Neural progenitor cell (in vitro differentiated cells): ENCODE measurements around the gene TP53I3. TPM values are rescaled to one million over a fixed set of nuclear protein-coding genes. Genes with fewer than 3 reads are reported as not detected.

Experiments used
- DNase-seq: peaks from one replicate; pipeline ENCODE4 v3.0.0-alpha.2; 2016; ENCODE audit warnings: low spot score
- H2AFZ ChIP-seq: fragments of 200-600 bp; sonication (generic); replicated peaks from 2 replicates; pipeline ENCODE4 v1.6.1; 2016; ENCODE audit warnings: antibody characterized with exemption
- H3F3A ChIP-seq: fragments of 200-600 bp; sonication (generic); 2 replicates; pipeline ENCODE4 v1.6.1; 2016; ENCODE audit warnings: antibody characterized with exemption, low read depth
- H3K27ac ChIP-seq: fragments of 200-600 bp; sonication (generic); 2 replicates; pipeline ENCODE4 v1.5.1; 2016; ENCODE audit warnings: mild to moderate bottlenecking
- H3K27me3 ChIP-seq: fragments of 200-600 bp; sonication (generic); 2 replicates; pipeline ENCODE4 v1.6.1; 2016; ENCODE audit warnings: mild to moderate bottlenecking, moderate library complexity
- H3K36me3 ChIP-seq: fragments of 200-600 bp; sonication (generic); 2 replicates; pipeline ENCODE4 v1.5.1; 2016
- H3K4me1 ChIP-seq: fragments of 200-600 bp; sonication (generic); 2 replicates; pipeline ENCODE4 v1.6.1; 2016; ENCODE audit warnings: mixed run types
- H3K4me2 ChIP-seq: fragments of 200-600 bp; sonication (generic); 2 replicates; pipeline ENCODE4 v1.6.1; 2016
- H3K4me3 ChIP-seq: fragments of 200-600 bp; sonication (generic); 2 replicates; pipeline ENCODE4 v1.5.1; 2016
- H3K79me2 ChIP-seq: fragments of 200-600 bp; sonication (generic); 2 replicates; pipeline ENCODE4 v1.6.1; 2016; ENCODE audit warnings: low read depth
- H3K9ac ChIP-seq: fragments of 200-600 bp; sonication (generic); 2 replicates; pipeline ENCODE4 v1.6.1; 2016
- H3K9me3 ChIP-seq: fragments of 200-600 bp; sonication (generic); 2 replicates; pipeline ENCODE4 v1.5.1; 2016; ENCODE audit warnings: low read depth
- H4K20me1 ChIP-seq: fragments of 200-600 bp; sonication (generic); 2 replicates; pipeline ENCODE4 v1.6.1; 2016; ENCODE audit warnings: low read depth
- H3K27ac Mint-ChIP-seq: 3 replicates; pipeline ENCODE4 v1.8.0; 2021; ENCODE audit warnings: mixed read lengths
- H3K27me3 Mint-ChIP-seq: 2 replicates; pipeline ENCODE4 v1.8.0; 2022; ENCODE audit warnings: low read depth, mild to moderate bottlenecking, inconsistent platforms, moderate library complexity, mixed read lengths; ENCODE audit not compliant: insufficient read depth
- H3K36me3 Mint-ChIP-seq: 3 replicates; pipeline ENCODE4 v1.8.0; 2021; ENCODE audit warnings: mixed read lengths
- H3K4me1 Mint-ChIP-seq: 3 replicates; pipeline ENCODE4 v1.8.0; 2021; ENCODE audit warnings: mixed read lengths
- H3K4me3 Mint-ChIP-seq: 3 replicates; pipeline ENCODE4 v1.8.0; 2021; ENCODE audit warnings: mild to moderate bottlenecking, moderate library complexity, mixed read lengths
- H3K9me3 Mint-ChIP-seq: 3 replicates; pipeline ENCODE4 v1.8.0; 2020; ENCODE audit warnings: mixed read lengths
- CTCF ChIP-seq: fragments of 200-600 bp; sonication (generic); IDR thresholded peaks from 2 replicates; pipeline ENCODE4 v1.5.1; 2017; ENCODE audit warnings: antibody characterized with exemption, mild to moderate bottlenecking
- EZH2 ChIP-seq: fragments of 200-600 bp; sonication (generic); IDR thresholded peaks from 2 replicates; pipeline ENCODE4 v1.6.1; 2017; ENCODE audit warnings: antibody characterized with exemption, mild to moderate bottlenecking, moderate library complexity
- EZH2phosphoT487 ChIP-seq: fragments of 200-600 bp; sonication (generic); IDR thresholded peaks from 2 replicates; pipeline ENCODE4 v1.6.1; 2017; ENCODE audit warnings: antibody characterized with exemption
- total RNA-seq: library from RNA; depleted of rRNA; stranded (reverse); fragments of >200 nt; gene quantifications from 2 replicates; pipeline ENCODE4 v1.2.3, GENCODE V29; 2015; ENCODE audit warnings: low replicate concordance

TP53I3 gene
- total RNA-seq, 1 donor from 2014 or later = 25.8 TPM

- TF ChIP-seq CTCF (no peak), EZH2phosphoT487 (no peak)
- peaks cover 25% of the 10 kb centered on the region for H3K4me1 ChIP-seq
- peaks cover 4% of the 10 kb centered on the region for H3K79me2 ChIP-seq
- Mint-ChIP-seq H3K9me3 (peaks cover 3% of the 10 kb centered on the region), H3K4me3 (peak overlapping the region; percentile 88), H3K4me1 (peaks cover 21% of the 10 kb centered on the region), H3K36me3 (no peaks in the 10 kb centered on the region), H3K27me3 (peaks cover 5% of the 10 kb centered on the region), H3K27ac (peak overlapping the region; percentile 46)
- peak overlapping the region; percentile 50 for H3K9ac ChIP-seq
- peak overlapping the region; percentile 65 for H3K4me3 ChIP-seq
- no peaks in the 10 kb centered on the region for H3K36me3 ChIP-seq
- H3F3A ChIP-seq = peaks cover 18% of the 10 kb centered on the region
- H2AFZ ChIP-seq = peak overlapping the region; percentile 80
- no peak for DNase-seq
- H3K9me3 ChIP-seq = no peaks in the 10 kb centered on the region
- no peaks in the 10 kb centered on the region for H4K20me1 ChIP-seq
- H3K27ac ChIP-seq = no peak overlapping the region
- no peaks in the 10 kb centered on the region for H3K27me3 ChIP-seq
- peak overlapping the region; percentile 83 for H3K4me2 ChIP-seq
These were observed 39.4 kb upstream of the TP53I3 start for GRCh38 chr2:24123922-24124580.

- peak within 1 kb of the TSS; percentile 50 for H3K9ac ChIP-seq
- peaks cover 3% of the 10 kb centered on the region for H3K9me3 Mint-ChIP-seq
- DNase-seq = peak; percentile 86
- peaks cover 4% of the 10 kb centered on the region for H3K79me2 ChIP-seq
- H3K36me3 Mint-ChIP-seq = no peaks in the 10 kb centered on the region
- H3K27me3 Mint-ChIP-seq = peaks cover 5% of the 10 kb centered on the region
- no peaks in the 10 kb centered on the region for H3K36me3 ChIP-seq
- peak within 1 kb of the TSS; percentile 83 for H3K4me2 ChIP-seq
- TF ChIP-seq EZH2phosphoT487 = no peak
- peak; percentile 39 for TF ChIP-seq EZH2
- peaks cover 21% of the 10 kb centered on the region for H3K4me1 Mint-ChIP-seq
- H3F3A ChIP-seq = peaks cover 18% of the 10 kb centered on the region
- H3K4me3 Mint-ChIP-seq = peak within 1 kb of the TSS; percentile 88
- H3K27ac ChIP-seq = no peak within 1 kb of the TSS
- H3K4me3 ChIP-seq = peak within 1 kb of the TSS; percentile 65
- peak within 1 kb of the TSS; percentile 46 for H3K27ac Mint-ChIP-seq
- H3K27me3 ChIP-seq = no peaks in the 10 kb centered on the region
- H3K4me1 ChIP-seq = peaks cover 25% of the 10 kb centered on the region
- H4K20me1 ChIP-seq = no peaks in the 10 kb centered on the region
- H3K9me3 ChIP-seq = no peaks in the 10 kb centered on the region
- peak within 1 kb of the TSS; percentile 80 for H2AFZ ChIP-seq
These were observed 38.7 kb upstream of the TP53I3 start, which contains the start of the genes FAM228B and PFN4 for GRCh38 chr2:24123195-24123921. Gene FAM228B, plus strand, starts transcription at chr2:24123469. Its CDS starts 893 bp downstream, at chr2:24124362. Gene PFN4, minus strand, starts transcription at chr2:24123334. Its CDS starts 799 bp downstream, at chr2:24122535.

- Histone ChIP-seq H3K27ac (no peak overlapping the region), H4K20me1 (no peaks in the 10 kb centered on the region), H3K4me3 (peak overlapping the region; percentile 65), H3K4me1 (peaks cover 25% of the 10 kb centered on the region), H3K9ac (peak overlapping the region; percentile 50), H3F3A (peaks cover 18% of the 10 kb centered on the region), H3K9me3 (no peaks in the 10 kb centered on the region), H3K36me3 (no peaks in the 10 kb centered on the region), H2AFZ (peak overlapping the region; percentile 80), H3K4me2 (peak overlapping the region; percentile 83), H3K79me2 (peaks cover 4% of the 10 kb centered on the region), H3K27me3 (no peaks in the 10 kb centered on the region)
- Mint-ChIP-seq H3K27ac (no peak overlapping the region), H3K9me3 (peaks cover 3% of the 10 kb centered on the region), H3K4me1 (peaks cover 21% of the 10 kb centered on the region), H3K4me3 (peak overlapping the region; percentile 85), H3K36me3 (no peaks in the 10 kb centered on the region), H3K27me3 (peaks cover 5% of the 10 kb centered on the region)
- DNase-seq = peak; percentile 21
- TF ChIP-seq CTCF = no peak
- TF ChIP-seq EZH2 = no peak
- TF ChIP-seq EZH2phosphoT487 = no peak
These were observed 37.9 kb upstream of the TP53I3 start for GRCh38 chr2:24122366-24123194.
